Thoracic aorta (tissue), 2 donors: Measurements from ENCODE around the gene CCDC142. TPM values are rescaled to one million over a fixed set of nuclear protein-coding genes. Genes with fewer than 3 reads are reported as not detected.

Experiments
- ATAC-seq: fragments of 150-250 bp; one replicate; pipeline ENCODE4 v1.8.0; 2017; ENCODE audit warnings: low read depth; ENCODE audit not compliant: insufficient number of reproducible peaks, low FRiP score
- DNase-seq: peaks from one replicate; pipeline ENCODE4 v3.0.0-alpha.2; 2020; ENCODE audit warnings: low spot score
- H3K27ac ChIP-seq, 2 donors: fragments of 200-600 bp; sonication (generic); 1 replicate in 1 of 2; 2 replicates in 1 of 2; pipeline ENCODE4 v1.5.1; 2016; ENCODE audit warnings: mild to moderate bottlenecking in 2 of 2, moderate library complexity in 2 of 2
- H3K27me3 ChIP-seq: fragments of 200-600 bp; sonication (generic); replicated peaks from 2 replicates; pipeline ENCODE4 v1.6.0; 2016; ENCODE audit warnings: mild to moderate bottlenecking; ENCODE audit not compliant: insufficient read depth
- H3K36me3 ChIP-seq: fragments of 200-600 bp; sonication (generic); one replicate; pipeline ENCODE4 v1.5.1; 2016
- H3K4me1 ChIP-seq, 2 donors: fragments of 200-600 bp; sonication (generic); 1 replicate in 1 of 2; 2 replicates in 1 of 2; pipeline versions ENCODE4 v1.5.1 to v1.6.0; 2016; ENCODE audit warnings: low read depth in 2 of 2, mild to moderate bottlenecking in 1 of 2; ENCODE audit not compliant: control insufficient read depth in 1 of 2
- H3K4me3 ChIP-seq: fragments of 200-600 bp; sonication (generic); 2 replicates; pipeline ENCODE4 v1.5.1; 2016; ENCODE audit warnings: mild to moderate bottlenecking
- H3K9me3 ChIP-seq: fragments of 200-600 bp; sonication (generic); 2 replicates; pipeline ENCODE4 v1.5.1; 2016
- total RNA-seq, 2 donors: library from RNA; depleted of rRNA; stranded (reverse); fragments of >200 nt; gene quantifications; one replicate each; pipeline versions ENCODE4 v1.1.0 to v1.2.3, GENCODE V29; 2016
- TF ChIP-seq, protein P1 (sequence below): fragments of 200-600 bp; sonication (generic); IDR thresholded peaks from one replicate; pipeline ENCODE4 v1.5.1; 2019; ENCODE audit warnings: antibody characterized with exemption

Gene CCDC142
- total RNA-seq, 2 donors from 2014 or later = 31.5 to 43.4 TPM

- no peak for DNase-seq
- TF ChIP-seq, protein P1, sequence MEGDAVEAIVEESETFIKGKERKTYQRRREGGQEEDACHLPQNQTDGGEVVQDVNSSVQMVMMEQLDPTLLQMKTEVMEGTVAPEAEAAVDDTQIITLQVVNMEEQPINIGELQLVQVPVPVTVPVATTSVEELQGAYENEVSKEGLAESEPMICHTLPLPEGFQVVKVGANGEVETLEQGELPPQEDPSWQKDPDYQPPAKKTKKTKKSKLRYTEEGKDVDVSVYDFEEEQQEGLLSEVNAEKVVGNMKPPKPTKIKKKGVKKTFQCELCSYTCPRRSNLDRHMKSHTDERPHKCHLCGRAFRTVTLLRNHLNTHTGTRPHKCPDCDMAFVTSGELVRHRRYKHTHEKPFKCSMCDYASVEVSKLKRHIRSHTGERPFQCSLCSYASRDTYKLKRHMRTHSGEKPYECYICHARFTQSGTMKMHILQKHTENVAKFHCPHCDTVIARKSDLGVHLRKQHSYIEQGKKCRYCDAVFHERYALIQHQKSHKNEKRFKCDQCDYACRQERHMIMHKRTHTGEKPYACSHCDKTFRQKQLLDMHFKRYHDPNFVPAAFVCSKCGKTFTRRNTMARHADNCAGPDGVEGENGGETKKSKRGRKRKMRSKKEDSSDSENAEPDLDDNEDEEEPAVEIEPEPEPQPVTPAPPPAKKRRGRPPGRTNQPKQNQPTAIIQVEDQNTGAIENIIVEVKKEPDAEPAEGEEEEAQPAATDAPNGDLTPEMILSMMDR = no peak
Observed at GRCh38 chr2:74515981-74516633, 33.3 kb upstream of the CCDC142 start.

GRCh38 chr2:74515271-74515980, 32.6 kb upstream of the CCDC142 start:
- no peak for DNase-seq
- H3K36me3 ChIP-seq = no peaks in the 10 kb centered on the region
- peaks cover 64% of the 10 kb centered on the region for H3K27me3 ChIP-seq
- ATAC-seq = no peak
- peak overlapping the region; percentile 51 for H3K4me3 ChIP-seq
- H3K27ac ChIP-seq = no peak overlapping the region
- no peaks in the 10 kb centered on the region for H3K9me3 ChIP-seq
- TF ChIP-seq, protein P1 = no peak
- peaks cover 8 to 29% of the 10 kb centered on the region in 2 donors for H3K4me1 ChIP-seq

More at GRCh38 chr2:74515981-74516633, 33.3 kb upstream of the CCDC142 start:
- peaks cover 8 to 29% of the 10 kb centered on the region in 2 donors for H3K4me1 ChIP-seq
- H3K27me3 ChIP-seq = peaks cover 64% of the 10 kb centered on the region
- H3K9me3 ChIP-seq = no peaks in the 10 kb centered on the region
- no peak for ATAC-seq
- peak overlapping the region; percentile 51 for H3K4me3 ChIP-seq
- no peaks in the 10 kb centered on the region for H3K36me3 ChIP-seq
- no peak overlapping the region for H3K27ac ChIP-seq

DNA sequence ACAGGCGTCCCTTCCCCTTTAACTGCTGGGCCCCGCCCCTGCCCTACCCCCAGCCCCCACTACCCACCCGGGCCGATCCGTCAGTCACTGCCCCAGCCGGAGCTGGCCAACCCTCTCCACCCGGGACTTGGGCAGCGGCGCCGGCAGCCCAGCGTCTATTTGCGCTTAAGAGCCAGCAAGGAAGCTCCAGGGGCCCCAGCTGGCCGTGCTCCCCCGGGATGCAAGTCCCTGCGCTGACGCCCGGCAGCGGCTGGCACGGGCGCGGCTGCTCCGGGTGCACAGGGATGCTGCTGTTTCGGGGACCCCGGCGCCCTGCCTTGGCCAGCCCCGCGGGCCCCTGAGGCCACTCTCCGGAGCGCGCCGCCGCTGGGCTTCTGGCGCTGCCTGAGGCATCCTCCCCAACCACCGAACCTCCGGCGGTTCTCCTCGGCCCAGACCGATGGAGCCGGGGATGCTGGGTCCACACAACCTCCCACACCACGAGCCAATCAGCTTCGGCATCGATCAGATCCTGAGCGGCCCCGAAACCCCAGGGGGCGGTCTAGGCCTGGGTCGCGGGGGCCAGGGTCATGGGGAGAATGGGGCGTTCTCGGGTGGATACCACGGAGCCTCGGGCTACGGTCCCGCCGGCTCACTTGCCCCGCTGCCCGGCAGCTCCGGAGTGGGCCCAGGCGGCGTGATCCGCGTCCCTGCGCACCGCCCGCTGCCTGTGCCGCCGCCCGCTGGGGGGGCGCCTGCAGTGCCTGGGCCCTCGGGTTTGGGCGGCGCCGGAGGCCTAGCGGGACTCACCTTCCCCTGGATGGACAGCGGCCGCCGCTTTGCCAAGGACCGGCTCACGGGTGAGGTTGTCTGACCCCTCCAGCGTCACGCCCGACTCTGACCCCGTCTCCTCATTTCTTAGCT, 31.8 kb upstream of the CCDC142 start, which contains the start of gene TLX2:
TLX2 (plus strand) TSS at position 83 of the 903 bp plus-strand sequence; CDS start at position 440, 357 bp downstream.
- TF ChIP-seq, protein P1 = no peak
- Histone ChIP-seq H3K4me3 (peak within 1 kb of the TSS; percentile 50), H3K9me3 (no peaks in the 10 kb centered on the region), H3K36me3 (no peaks in the 10 kb centered on the region), H3K27ac (no peak within 1 kb of the TSS), H3K27me3 (peaks cover 64% of the 10 kb centered on the region), H3K4me1 (peaks cover 8 to 29% of the 10 kb centered on the region in 2 donors)
- DNase-seq (no peak), ATAC-seq (no peak)

- Histone ChIP-seq H3K4me3 (peak overlapping the region; percentile 50), H3K27ac (no peak overlapping the region), H3K9me3 (no peaks in the 10 kb centered on the region), H3K27me3 (peaks cover 59% of the 10 kb centered on the region), H3K36me3 (no peaks in the 10 kb centered on the region), H3K4me1 (peaks cover 8 to 29% of the 10 kb centered on the region in 2 donors)
- no peak for DNase-seq
- TF ChIP-seq, protein P1 = no peak
- no peak for ATAC-seq
Observed at GRCh38 chr2:74513605-74514367, 31.0 kb upstream of the CCDC142 start.
